Hematopoietic multipotent progenitor cell treated with erythropoietin and hydrocortisone succinate and interleukin-3 and kit ligand, for 17 days (in vitro differentiated cells): ENCODE results near the gene FHOD1.
A peak's percentile ranks its signal among the peaks of the same experiment; 100 is the strongest.

Experiments used
- DNase-seq: peaks from one replicate; pipeline ENCODE4 v3.0.0-alpha.2; 2015; ENCODE audit warnings: low spot score

Gene FHOD1

DNA sequence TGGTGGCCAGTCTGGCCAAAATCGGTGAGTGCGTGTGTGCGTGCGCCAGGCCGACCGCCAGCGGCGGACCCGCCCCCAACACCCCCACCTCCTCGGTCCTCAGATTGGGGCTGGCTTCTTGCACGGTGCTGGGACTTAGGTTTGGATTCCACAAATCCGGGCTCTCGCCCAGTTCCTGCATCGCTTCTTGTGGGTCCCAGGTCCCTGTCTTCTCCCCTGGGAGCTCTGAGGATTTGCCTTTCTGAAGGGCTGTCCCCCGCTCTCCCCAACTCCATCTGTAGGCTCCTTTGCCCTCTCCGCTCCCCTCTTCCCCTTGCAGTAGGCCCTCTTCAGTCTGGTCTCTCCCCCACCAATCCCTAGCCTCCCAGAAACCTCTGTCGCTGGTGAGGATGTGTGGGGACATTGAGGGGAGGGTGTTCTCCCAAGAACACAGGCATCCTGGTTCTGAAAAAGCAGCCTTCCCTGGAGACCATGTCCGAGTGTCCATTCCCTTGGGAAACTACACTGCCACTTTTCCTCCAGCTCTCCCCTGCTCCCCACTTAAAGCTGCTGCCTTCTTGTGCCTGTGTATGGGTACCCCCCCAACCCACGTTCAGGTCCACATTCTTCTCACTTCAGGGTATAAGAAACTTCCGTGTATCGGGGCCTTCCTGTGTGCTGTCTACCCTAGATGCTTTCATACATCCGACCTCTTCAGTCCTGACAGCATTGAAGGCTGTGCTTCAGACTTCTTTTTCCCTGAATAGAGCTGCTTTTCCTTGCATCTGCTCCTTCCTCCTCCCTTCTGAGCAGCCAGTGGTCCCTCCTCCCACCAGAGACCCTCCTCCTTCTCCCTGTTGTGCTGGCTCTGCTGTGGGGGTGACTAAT is 2.1 kb upstream of the FHOD1 start:
- DNase-seq: no peak

DNA sequence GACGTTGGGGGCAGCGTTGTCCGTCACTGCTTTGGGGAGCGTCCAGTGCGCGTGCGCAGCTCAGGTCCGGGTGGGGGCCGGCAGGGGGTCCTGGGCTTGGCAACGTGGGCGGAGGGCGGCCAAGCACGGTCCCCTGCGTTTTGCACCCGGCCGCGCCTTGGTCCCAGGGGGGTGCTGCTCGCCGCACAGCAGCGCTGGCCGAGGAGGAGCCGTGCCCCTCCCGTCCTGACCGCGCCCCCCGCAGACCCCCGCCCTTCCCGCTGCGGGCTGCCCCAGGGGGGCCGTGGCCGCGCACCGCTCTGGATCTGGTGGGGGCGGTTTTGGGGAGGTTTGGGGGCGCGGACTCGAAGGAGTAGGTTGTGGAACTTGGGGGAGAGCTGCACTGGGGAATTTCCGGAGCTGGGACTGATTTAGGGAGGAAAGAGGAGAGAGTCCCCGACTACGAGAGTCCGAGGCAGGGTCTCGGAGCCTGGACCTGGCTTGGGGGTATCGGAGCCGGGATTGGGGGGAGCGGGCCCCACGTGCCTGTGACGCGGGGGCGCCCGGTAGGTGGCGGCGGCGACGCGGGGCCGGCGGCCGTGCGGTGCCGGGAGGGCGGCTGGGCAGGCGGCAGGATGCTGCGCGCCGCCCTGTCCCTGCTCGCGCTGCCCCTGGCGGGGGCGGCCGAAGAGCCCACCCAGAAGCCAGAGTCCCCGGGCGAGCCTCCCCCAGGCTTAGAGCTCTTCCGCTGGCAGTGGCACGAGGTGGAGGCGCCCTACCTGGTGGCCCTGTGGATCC is 1.3 kb upstream of the FHOD1 start, which contains the start of gene SLC9A5:
Gene SLC9A5 (plus strand): TSS at position 579 of the 777 bp plus-strand sequence. CDS start 36 bp downstream, at position 615.
- no peak for DNase-seq

DNA sequence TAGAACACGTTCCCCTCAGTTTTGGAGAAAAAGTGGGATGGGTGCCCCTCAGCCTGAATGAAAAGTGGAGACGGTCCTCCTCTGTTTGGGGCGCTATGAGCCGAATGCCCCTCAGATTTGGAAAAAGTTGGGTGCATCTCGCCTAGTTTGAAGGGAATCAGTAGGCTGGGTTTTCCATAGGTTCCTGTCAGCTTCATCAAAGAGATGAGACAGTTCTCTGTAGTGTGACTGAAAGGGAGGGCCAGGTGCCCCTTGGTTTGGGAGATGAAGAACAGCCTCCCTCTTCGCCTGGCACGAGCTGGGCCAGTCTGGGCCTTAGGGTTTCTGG is 756 bp upstream of the FHOD1 start:
- no peak for DNase-seq

DNA sequence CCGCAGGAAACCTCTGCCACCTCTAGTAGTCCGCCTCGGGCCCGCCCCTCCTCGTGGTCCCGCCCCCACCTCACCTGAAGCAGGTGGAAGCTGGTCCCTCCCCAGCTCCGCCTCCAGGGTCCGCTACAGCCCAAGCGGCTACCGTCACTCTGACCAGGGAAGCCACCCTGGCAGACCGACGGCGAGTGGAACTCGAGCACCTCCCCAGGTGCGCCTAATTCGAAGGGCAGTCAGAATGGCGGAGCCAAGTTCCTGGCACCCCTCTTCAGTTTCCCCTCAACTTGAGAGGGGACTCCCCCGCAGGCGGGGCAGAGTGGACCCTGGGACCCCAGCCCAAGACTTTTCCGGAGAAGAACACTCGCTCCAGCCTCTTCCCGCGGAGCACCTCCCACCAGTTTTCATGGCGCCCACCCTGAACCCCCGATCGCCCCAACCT is 507 bp downstream of the FHOD1 start:
- peak; percentile 65 for DNase-seq

DNA sequence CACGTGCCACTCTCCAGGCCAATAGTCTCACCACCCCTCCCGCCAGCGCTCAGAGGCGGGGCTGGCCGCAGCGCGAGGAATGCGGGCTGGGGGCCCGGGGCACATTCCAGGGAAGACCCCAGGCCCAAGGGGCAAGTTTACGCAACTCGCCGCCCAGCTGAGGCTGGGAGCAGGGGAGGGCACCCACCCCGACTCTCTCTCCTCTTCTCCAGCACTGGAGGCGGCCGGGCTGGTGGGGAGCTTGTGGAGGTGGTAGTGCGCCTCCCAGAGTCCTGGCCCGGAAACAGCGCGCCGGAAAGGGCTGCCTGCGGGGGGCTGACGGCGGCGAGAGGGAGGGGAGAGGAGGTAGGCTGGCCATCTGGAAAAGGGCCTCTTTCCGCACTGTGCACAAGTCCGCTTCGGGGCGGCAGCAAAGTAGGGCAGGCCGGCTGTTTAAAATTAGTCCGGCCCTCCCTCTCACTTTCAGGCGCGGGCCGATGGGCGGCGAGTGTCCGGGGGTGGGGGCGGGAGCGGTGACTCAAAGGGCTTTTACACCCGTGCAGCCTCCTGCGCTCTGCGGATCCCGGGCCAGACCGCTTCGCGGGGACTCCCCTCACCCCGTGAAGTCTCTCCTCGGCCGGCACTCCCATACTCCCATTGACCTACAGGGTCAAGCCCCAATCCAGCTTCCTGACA is 1.1 kb downstream of the FHOD1 start:
- DNase-seq: no peak

DNA sequence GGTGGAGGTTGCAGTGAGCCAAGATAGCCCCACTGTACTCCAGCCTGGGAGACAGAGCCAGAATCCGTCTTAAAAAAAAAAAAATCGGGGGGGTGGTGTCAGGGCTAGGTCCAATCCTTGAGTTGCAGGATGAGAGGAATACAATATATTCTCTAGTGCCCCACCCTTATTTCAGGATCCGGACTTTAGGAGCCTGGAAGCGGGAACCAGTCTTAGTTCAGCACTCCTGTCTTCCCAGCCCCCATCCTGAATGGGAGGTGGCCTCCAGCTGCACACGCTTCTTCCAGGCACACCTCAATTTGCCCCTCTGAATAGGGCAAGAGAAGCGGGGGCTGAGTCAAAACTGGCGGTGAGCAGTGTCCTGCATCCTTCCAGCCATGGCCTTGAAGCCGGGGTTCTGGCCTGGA is 1.6 kb downstream of the FHOD1 start:
- DNase-seq: no peak

DNA sequence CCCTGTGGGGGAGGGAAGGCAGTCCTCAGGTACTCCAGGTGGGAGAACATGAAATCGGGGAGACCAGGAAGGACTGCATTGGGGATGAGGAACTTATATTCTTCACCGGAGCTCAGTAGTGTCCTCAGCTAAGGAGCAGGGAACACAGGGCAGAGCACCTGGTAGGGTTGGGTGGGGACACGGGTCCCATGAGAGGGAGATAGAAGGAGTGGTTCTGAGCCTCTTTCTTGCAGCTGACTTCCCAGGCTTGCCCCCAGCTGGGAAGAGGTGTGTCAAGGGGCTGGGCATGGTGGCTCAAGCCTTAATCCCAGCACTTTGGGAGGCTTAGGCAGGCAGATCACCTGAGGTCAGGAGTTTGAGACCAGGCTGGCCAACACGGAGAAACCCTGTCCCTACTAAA is 2.1 kb downstream of the FHOD1 start:
- DNase-seq: no peak

DNA sequence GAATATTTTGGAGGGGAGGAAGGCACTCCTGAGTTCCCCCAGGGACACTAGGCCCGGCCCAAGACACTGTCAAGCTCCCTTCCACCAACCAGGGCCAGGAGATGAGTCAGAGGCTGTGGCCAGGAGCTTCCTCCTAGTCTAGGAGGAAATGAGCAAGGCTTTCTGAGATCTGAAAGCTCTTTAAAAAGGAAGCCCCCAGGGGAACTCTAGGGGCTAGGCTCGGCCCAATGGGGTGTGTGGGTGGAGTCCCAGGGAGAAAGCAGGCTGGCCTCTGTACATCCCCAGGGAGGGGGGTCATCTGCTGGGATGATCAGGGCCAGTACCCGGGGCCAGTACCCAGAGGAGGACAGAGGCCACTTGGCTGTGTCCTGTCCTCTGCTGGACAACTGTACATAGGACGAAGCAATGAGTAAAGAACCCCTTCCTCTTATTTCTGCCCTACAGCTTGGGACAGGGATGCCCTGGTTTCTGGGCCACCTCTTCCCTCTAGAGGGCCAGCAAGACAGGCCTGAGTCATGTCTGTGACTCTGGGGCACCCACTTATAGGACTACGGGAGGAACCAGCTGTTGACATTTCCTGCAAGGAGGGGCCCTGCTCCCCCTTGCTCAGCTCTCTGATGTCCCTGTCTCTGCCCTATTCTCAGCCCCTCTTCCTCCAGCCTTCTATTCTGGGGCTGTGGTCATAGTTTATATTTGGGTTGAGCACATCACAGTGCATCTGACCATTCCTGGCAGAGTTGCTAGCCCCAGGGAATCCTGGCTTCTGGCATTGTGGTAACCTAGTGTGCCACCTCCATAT is 2.7 kb downstream of the FHOD1 start:
- DNase-seq: no peak

DNA sequence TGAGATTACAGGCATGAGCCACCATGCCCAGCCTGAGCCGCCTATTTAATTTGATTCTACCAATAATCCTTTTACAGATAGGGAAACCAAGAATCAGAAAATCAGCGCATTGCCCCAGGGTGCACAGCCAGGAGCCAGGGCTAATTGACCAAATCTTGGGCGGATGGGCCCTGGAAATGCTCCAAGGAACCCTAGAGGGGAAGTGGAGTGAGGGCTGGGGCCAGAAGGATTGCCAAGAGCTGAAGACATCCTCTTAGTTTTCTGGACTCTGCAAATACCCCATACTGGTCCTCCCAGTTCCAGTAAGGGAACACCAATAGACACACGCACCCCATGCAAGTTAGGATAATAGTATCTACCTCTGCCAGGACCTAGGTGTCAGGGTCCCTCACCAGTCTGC is 3.8 kb downstream of the FHOD1 start:
- no peak for DNase-seq

DNA sequence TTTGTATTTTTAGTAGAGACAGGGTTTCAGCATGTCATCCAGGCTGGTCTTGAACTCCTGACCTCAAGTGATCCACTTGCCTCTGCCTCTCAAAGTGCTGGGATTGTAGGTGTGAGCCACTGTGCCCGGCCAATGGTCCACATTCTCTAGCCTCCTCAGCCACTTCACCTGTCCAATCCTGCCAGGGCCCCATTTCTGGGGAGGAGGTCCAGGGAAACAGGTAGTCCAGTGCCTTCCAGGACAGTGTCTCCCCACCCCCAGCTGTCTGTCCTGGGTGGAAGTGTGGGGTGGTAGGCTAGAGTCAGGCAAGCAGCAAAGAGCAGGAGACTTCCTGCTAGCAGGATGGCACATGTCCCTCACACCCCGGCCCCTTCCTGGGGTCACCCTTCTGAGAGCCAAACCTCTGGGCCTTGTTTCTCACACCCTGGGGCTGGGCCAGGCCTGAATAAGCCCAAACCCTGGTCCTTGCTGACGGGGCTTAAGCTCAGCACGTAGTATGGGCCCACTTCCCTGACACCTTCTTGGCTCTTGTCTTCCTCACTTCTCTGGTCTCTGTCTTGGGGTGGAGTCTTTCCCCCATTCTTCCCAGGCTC is 5.0 kb downstream of the FHOD1 start:
- no peak for DNase-seq

DNA sequence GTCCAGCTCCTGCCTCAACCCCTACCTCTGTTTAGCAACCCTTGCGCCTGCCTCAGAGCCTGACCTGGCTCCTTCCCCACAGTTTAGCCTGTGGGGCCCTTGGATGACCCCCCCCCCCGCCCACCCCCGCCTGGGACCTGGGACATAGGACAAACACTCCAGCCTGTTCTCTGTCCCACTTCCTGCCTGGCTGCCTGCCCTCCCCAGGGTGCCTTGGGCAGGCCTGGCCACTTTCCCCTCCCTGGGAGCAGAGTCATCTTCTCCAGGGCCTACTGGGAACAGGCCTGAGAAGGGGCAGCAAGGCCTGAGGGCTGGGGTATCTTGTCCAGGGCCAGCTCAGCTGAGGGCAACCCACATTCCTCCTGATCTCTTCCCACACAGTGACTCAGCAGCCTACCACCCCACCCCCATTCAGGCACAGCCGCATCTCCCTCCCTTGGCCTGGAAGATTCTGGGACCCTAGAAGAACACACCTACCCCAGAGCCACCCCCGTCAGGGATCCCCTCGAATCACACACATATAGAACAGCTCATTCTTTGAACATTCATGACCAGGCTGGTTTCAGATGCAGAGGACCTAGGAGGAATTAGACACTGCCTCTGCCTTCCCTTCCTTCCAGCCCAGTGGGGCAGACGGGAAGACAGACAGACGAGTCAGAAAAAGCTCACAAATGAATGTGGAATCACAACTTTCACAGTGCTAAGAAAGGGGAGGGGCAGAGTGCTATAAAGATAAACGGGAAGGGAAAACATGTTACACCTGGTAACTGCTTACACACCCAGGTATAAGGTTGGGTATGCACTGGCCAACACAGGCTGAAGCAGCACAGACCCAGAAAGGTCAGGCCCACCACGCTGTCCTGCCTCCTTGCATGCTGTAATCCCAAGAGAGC is 6.0 kb downstream of the FHOD1 start:
- no peak for DNase-seq

DNA sequence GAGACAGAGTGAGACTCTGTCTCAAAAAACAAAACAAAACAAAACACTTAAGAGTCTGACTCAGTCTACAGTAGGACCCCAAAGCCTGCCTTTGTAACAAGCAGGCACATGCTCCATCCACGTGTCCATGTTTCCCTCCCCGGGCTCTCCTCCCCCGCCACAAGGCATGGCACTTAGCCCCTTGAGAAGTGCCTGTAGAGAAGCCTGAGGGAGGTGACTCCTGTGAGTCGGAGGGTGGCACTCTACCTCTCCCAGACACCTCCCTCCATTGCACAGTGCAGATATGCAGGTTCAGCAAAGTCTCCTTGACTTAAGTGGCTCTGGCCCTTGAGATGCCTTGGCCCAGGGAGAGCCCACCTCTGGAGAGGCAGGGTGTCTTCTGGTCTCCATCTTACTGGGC is 6.8 kb downstream of the FHOD1 start:
- peak; percentile 40 for DNase-seq

DNA sequence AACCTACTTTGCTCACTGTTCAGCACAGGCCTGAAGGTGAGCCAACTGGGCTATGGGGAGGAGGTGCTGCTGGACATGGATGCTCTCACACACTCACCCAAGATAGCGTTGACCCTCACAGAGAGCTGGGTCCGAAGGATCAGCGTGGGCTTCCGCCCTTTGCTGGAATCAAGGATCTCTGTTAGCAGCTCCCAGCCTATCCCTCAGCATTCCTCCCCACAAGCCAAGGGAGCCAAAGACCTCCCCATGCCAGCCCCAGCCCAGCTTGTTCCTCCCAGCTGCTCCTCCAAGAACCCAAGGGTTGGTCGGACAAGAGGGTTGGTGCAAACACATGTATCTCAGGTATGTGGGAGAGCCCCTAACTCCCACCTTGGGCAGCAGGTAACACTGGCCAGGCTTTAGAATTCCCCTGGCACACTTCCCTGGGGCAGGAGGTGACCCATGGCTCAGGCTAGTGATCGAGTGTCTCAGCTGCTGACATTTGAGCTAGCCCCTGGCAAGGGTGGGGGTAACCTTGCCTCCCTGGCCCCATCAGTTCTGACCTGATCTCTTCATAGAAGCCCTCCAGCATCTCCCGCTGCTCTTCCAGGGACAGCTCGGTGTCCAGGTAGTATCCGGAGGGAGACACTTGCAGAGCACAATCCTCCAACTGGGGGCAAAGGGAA is 8.3 kb downstream of the FHOD1 start:
- DNase-seq: no peak

DNA sequence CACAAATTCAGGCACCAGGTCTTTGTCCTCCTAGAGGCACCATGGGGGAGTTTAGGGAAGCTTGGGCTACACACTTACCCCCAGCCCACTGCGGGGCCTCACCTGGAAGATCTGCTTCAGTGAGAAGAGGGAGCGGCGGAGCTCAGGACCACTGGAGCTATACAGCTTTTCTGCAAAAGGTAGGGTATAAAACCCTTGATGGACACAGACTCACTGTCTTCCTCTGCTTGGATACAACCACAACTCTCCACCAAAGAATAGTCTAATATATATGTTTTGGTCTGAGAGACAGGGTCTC is 9.1 kb downstream of the FHOD1 start:
- DNase-seq: no peak

DNA sequence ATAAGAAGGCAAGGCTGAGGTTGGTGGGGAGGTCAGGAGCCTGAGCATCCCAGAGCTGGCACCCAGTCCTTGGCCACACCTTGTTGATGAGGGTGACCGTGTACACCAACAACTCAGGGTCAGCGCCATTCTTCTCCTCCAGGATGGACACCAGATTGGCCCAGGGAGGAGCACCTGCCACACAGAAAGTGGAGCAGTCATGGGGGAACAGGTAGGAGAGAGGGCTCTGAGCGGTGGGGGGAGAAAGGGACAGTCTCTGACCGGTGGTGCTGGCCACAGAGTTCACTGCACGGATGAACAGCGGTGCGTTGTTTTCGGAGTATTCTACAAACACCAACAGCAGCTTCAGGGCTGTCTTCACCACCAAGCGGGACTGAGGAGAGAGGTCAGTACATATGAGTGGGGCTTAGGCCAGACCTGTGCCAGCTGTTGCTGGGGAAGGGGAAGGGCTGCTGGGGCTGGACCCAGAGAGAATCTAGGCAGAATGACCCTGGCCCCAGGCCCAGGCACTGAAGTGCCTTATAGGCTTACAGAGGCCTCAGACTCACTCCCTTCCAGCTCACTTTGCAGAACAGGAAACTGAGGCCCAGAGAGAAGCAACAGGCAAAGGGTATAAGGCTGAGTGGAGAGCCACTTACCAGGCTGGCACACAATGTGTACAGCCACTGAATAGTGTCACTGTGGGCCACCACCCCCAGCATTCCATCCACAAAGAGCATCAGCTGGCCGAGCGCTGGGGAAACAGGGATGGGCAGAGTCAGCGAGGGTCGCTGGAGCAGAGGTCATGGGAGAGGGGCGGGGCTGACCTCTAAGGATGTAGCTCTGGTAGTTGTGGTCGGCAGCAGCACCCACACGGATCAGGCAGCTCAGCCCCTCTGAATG is 9.6 kb downstream of the FHOD1 start:
- DNase-seq: no peak

DNA sequence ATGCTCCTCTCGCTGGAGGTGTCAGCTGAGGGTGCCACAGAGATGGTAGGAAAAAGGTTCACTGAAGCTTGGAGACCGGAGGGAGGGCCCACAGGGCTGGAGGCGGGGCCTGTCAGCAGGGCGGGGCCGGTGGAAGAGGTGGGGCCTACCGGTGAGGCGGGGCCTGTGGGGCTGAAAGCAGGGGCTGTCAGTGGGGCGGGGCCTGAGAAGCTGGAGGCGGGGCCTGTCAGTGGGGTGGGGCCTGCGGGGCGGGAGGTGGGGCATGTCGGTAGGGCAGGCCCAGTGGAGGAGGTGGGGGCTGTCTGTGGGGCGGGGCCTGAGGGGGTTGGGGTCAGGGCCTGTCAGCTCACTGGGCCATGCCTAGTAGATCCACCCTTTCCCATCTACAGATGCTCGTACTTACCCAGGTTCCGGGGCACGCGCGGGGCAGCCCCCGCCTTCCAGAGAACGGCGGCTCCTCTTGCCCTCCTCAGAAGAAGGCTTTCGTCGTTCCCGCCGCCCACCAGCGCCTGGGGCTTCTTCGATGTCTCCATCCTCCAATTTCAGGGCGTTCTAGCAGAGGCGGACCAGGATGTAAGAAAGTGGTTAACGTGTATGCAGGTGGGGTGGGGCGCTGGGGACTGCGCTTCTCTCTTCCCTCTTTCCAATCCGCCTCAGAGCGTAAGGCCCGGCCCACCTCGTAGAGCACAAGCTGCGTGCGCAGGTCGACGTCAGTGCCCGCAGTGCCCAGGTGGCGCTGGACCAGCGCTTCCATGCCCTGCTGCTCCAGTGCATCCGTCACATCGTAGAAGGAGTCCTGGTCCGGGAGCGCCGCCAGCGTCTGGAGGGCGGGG is 10.5 kb downstream of the FHOD1 start:
- DNase-seq: peak; percentile 81

DNA sequence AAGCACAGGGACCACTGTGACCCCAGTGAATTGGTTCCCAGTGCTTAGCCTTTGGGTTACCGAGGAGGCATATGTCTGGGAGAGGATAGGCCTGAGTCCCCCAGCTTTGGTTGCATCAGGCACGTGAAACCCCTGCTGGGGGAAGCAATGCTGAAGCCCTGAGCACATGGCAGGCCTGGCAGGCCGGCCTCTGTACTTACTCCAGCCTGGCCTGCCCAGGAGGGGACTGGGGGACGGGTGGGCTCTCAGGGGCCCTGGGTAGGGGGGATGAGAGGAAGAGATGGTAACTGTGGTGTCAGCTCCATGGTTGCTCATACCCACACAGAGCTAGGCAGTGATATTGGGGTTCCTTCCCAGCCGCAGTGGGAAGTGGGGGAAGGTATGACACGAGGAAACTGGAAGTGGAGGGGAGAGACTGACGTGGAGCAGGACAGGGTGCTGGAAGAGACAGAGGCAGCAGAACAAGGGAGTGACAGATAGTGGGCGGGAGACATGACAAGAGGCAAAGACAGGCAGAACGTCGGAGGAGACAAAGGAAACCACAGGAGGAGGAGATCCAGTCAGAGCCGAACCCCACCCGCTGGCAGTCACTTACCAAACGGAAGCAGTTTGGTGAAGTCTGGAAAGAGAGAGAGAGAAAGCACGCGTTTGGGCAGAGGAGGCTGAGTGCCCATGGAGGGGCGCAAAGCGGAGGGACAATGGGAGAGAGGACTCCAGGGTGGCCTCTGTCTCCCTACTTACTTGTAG is 11.3 kb downstream of the FHOD1 start:
- no peak for DNase-seq
